NOMO-1 treated with DMSO at 0.1 percent for 48 hours (cell line): Measurements from ENCODE around the gene SLC7A6OS.
"Not testable (repeated sequence)": the region's sequence is repeated elsewhere in the genome, so short reads cannot be mapped to it uniquely, and the experiment has no call there.

Experiments used
- DNase-seq: peaks from one replicate; lab custom pipeline; 2025; ENCODE audit not compliant: unreplicated experiment; lab: John Stamatoyannopoulos, UW

Gene SLC7A6OS

DNA sequence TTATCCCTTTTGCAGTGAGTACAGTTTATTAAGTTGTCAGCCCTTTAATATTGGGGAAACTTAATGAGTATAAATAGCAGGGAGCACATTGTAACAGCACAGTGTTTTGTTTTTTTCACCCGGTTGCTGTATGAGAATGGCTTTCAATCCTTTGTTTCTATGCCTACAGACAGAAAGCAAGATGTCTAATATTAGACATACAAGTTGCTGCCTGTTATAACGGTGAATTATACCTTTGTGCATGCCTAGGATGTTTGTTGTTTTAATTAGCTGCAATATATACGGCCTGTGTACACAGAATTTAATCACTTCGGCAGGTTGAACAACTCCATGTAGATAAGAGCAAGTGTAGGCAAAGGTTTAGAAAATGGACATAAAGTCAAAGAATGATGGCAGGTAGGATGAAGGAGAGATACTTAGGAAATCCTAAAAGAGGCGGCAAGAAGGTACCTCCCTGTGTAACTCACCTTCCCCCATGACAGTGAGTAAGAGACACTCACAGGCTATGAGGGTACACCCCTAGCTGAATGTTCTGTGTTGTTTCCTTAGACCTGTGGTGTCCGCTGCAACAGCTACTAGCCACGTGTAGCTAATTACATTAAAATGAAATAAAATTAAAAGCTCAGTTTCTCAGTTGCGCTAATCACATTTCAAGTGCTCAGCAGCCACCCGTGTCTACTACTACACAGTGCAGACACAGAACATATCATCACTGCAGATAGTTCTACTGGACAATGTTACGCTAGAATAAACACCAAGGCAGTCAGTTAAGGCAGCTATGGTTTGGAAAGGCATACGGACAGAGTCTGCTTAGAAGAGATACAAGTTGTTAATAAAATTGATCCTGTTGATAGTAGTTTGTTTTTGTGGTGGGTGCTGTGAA is 10.9 kb downstream of the SLC7A6OS start:
- DNase-seq: no peak

GRCh38 chr16:68298907-68299561 is 11.7 kb downstream of the SLC7A6OS start:
- DNase-seq: no peak

GRCh38 chr16:68298312-68298711 is 12.4 kb downstream of the SLC7A6OS start:
- no peak for DNase-seq

- DNase-seq: no peak
Measured at GRCh38 chr16:68297908-68298307, 12.8 kb downstream of the SLC7A6OS start.

- peak; percentile 36 for DNase-seq
Measured at GRCh38 chr16:68296693-68297092, 14.1 kb downstream of the SLC7A6OS start.

DNA sequence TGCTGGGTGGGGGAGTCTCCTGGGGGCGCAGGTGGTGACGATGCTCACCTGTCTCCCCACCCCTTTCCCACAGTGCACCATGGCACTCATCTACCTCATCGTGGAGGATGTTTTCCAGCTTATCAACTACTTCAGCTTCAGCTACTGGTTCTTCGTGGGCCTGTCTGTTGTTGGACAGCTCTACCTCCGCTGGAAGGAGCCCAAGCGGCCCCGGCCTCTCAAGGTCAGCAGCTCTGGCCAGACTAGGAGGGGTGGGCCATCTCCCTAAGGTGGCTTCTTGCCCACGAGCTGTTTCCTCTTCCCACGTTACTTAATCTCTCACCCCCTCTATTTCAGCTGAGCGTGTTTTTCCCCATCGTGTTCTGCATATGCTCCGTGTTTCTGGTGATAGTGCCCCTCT is 14.5 kb downstream of the SLC7A6OS start:
- DNase-seq: no peak

- DNase-seq: no peak
Measured at GRCh38 chr16:68292425-68292824, 18.3 kb downstream of the SLC7A6OS start.

GRCh38 chr16:68291227-68291626 is 19.5 kb downstream of the SLC7A6OS start:
- no peak for DNase-seq

DNA sequence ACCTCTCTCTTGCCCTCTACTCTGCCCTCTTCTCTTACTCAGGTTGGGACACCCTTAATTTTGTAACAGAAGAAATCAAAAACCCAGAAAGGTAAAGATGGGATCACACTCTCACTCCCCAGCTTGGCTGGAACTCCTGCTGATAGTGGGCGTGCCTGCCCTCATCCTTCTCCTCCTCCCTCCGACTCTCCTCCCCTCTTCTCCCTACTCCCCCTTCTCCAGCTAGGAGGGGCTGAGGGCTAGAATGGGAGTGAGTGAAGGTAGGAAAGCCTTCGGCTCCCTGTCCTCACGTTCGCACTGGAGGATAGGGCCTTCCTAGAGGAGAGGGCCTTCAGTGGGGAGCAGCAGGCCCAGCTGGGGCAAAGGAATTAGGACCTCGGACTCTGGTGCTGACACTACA is 20.3 kb downstream of the SLC7A6OS start:
- no peak for DNase-seq

DNA sequence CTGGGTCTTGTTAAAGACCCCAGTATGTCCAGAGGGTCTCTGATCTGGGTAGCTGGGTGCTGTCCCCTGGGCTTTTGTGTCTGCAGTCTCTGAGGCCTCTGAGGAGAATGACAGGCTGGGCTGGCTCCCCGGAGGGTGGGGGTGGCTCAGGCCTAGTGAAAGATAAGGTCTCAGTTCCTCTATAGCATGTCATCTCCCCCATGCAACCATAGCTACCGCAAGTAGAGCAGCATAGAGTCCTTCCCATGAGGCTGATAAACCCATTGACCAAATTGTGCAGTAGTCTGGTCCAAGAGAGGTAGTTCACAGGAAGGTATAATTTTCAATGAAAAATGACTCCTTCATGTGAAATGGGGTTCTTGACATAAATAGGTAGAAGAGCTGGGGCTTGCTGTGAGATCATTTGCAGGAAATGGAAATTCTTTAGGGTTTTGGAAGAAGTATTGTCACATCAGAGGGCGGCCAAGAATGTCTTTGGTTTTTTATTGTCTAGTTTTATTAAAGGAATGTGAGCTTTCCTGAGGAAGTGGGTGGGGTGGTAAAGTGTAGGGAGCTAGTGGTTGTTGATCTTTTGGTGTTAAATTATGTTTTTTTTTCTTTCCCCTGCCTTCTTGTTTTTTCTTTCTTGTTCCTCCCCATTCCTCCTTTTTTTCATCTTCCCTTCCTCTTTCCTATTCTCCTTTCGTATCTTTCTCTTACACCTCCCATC is 21.0 kb downstream of the SLC7A6OS start:
- peak; percentile 12 for DNase-seq

- DNase-seq: no peak
Measured at GRCh38 chr16:68289202-68289601, 21.5 kb downstream of the SLC7A6OS start.

GRCh38 chr16:68288796-68289195 is 21.9 kb downstream of the SLC7A6OS start:
- DNase-seq: not testable (repeated sequence)

- DNase-seq: no peak
Measured at GRCh38 chr16:68288252-68288650, 22.5 kb downstream of the SLC7A6OS start.

GRCh38 chr16:68287276-68288251 is 23.2 kb downstream of the SLC7A6OS start:
- no peak for DNase-seq

GRCh38 chr16:68286153-68287074 is 24.3 kb downstream of the SLC7A6OS start:
- DNase-seq: peak; percentile 60

DNA sequence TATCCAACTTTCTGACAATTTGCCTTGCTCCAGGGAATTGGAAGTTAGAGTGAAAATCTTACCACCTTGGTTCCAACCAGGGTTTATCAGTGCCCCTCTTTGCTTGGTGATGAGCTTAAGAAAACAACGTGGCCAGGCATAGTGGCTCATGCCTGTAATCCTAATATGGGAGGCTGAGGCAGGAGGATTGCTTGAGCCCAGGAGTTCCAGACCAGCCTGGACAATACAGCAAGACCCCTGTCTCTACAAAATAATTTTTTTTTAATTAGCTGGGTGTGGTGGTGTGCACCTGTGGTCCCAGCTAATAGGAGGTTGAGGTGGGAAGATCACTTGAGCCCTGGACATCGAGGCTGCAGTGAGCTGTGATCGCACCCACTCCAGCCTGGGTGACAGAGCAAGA is 25.1 kb downstream of the SLC7A6OS start:
- no peak for DNase-seq

DNA sequence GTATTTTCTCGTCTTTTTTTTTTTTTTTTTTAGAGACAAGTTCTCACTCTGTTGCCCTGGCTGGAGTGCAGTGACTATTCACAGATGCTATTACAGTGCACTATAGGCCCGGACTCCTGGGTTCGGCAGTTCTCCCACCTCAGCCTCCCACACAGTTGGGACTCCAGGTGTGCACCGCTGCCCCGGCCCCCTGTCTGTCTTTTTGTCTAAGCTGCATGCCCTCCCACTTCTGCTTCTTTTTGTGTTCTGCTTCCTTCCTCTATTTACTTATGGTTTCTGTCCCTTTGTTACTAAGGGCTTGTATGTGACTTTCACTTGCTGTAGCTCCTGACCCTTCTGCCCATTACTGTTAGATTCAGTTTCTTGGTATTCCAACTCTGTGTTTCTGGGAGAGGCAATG is 25.9 kb downstream of the SLC7A6OS start:
- peak; percentile 85 for DNase-seq

- DNase-seq: no peak
Measured at GRCh38 chr16:68283801-68284598, 26.7 kb downstream of the SLC7A6OS start.

DNA sequence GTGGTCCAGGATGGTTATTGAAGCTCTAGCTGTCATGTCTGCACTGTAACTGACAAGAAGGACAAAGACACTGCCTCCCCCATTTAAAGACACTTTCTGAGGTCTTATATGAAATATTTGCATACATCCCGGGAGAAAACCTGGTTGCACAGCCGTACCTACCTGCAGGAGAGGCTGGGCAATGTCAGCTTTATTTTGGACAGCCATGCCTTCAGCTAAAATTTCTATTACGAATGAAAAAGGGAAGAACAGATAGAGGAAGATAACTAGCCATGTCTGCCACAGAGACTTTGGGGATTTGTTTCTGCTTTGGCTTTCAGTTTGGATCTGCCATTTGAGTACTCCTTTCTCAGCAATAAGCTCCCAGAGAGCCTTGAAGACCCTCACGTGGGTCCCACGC is 27.4 kb downstream of the SLC7A6OS start:
- peak; percentile 17 for DNase-seq
